Upper lobe of right lung (tissue), 1 donor: ENCODE results near the gene RPL27A. TPM values are rescaled to one million over a fixed set of nuclear protein-coding genes. Genes with fewer than 3 reads are reported as not detected.

Experiments
- ATAC-seq: fragments of 200-7000 bp; cut with Tn5 transposase; one replicate; pipeline ENCODE4 v1.9.1; 2020; ENCODE audit warnings: mild to moderate bottlenecking, moderate library complexity
- DNase-seq: peaks from one replicate; pipeline ENCODE4 v3.0.0-alpha.2; 2020
- H3K27ac ChIP-seq: fragments of 200-600 bp; one replicate; pipeline ENCODE4 v1.8.0; 2022
- H3K27me3 ChIP-seq: fragments of 200-600 bp; one replicate; pipeline ENCODE4 v1.8.0; 2022; ENCODE audit warnings: mild to moderate bottlenecking
- H3K36me3 ChIP-seq: fragments of 200-600 bp; one replicate; pipeline ENCODE4 v1.8.0; 2022
- H3K4me1 ChIP-seq: fragments of 200-600 bp; one replicate; pipeline ENCODE4 v1.8.0; 2022
- H3K4me3 ChIP-seq: fragments of 200-600 bp; one replicate; pipeline ENCODE4 v1.8.0; 2022; ENCODE audit warnings: mild to moderate bottlenecking
- H3K9me3 ChIP-seq: fragments of 200-600 bp; one replicate; pipeline ENCODE4 v1.8.0; 2022
- CTCF ChIP-seq: fragments of 200-600 bp; IDR thresholded peaks from one replicate; pipeline ENCODE4 v1.8.0; 2022; ENCODE audit warnings: antibody characterized with exemption
- intact Hi-C: fragments of 100-400 bp; cut with DNase I; formaldehyde crosslinking; loops from one replicate; pipeline ENCODE4 v1.11.0; 2022
- total RNA-seq: library from RNA; stranded (reverse); fragmentation: NEBNext Ultra II Directional; extraction: Animal tissue kit (Norgen Biotek cat#: 25700); gene quantifications from one replicate; pipeline ENCODE4 v1.2.1, GENCODE V29; 2021
- donor health status: DM: no; HTN: yes; CAD: no; lungs with severe emphysema.

RPL27A gene
- total RNA-seq, 1 donor from 2014 or later: 835 TPM

- no peak for DNase-seq
- TF ChIP-seq CTCF: no peak
- H3K27me3 ChIP-seq: no peaks in the 10 kb centered on the region
- no peak overlapping the region for H3K27ac ChIP-seq
- peaks cover 25% of the 10 kb centered on the region for H3K4me1 ChIP-seq
- intact Hi-C loops: no loop called here
- no peaks in the 10 kb centered on the region for H3K36me3 ChIP-seq
- H3K9me3 ChIP-seq: no peaks in the 10 kb centered on the region
- ATAC-seq: no peak
- no peak overlapping the region for H3K4me3 ChIP-seq
Observed at GRCh38 chr11:8733852-8734251, 51.3 kb downstream of the RPL27A start.

GRCh38 chr11:8735094-8735493 lies 52.5 kb downstream of the RPL27A start:
- peaks cover 25% of the 10 kb centered on the region for H3K4me1 ChIP-seq

GRCh38 chr11:8739309-8739793 lies 56.8 kb downstream of the RPL27A start:
- H3K4me3 ChIP-seq: no peak overlapping the region
- DNase-seq (no peak), ATAC-seq (peak; percentile 14)
- no peak for TF ChIP-seq CTCF
- H3K4me1 ChIP-seq: no peaks in the 10 kb centered on the region
- H3K36me3 ChIP-seq: no peaks in the 10 kb centered on the region
- H3K27ac ChIP-seq: no peak overlapping the region
- H3K27me3 ChIP-seq: no peaks in the 10 kb centered on the region
- intact Hi-C loops: no loop called here
- H3K9me3 ChIP-seq: no peaks in the 10 kb centered on the region

More at GRCh38 chr11:8735094-8735493, 52.5 kb downstream of the RPL27A start:
- DNase-seq (no peak), ATAC-seq (peak; percentile 58)
- Histone ChIP-seq H3K27me3 (no peaks in the 10 kb centered on the region), H3K27ac (no peak overlapping the region), H3K36me3 (no peaks in the 10 kb centered on the region), H3K4me3 (no peak overlapping the region), H3K9me3 (no peaks in the 10 kb centered on the region)
- intact Hi-C loops: no loop called here
- no peak for TF ChIP-seq CTCF

Other genes starting within 250 kb of the RPL27A start
- 9.4 TPM for gene STK33, start 88.6 kb upstream of the RPL27A start, total RNA-seq
- 15.0 TPM for gene TRIM66, start 127 bp upstream of the RPL27A start, total RNA-seq
- 27.1 TPM for gene AKIP1, start 228.4 kb downstream of the RPL27A start, total RNA-seq